Neutrophil (primary cell): ENCODE measurements around the gene VPS39.

Source experiments
- H3K27ac ChIP-seq: fragments of 200-600 bp; sonication (generic); 2 replicates; pipeline ENCODE4 v1.5.1; 2016; ENCODE audit warnings: mild to moderate bottlenecking, moderate library complexity
- H3K27me3 ChIP-seq: fragments of 200-600 bp; sonication (generic); 2 replicates; pipeline ENCODE4 v1.6.0; 2016; ENCODE audit warnings: mild to moderate bottlenecking
- H3K36me3 ChIP-seq: fragments of 200-600 bp; sonication (generic); 2 replicates; pipeline ENCODE4 v1.5.1; 2017
- H3K4me1 ChIP-seq, 2 experiments: fragments of 200-600 bp in 1 of 2; sonication (generic) in 1 of 2; 1 replicate in 1 of 2; 2 replicates in 1 of 2; pipeline versions ENCODE4 v1.5.1 to v1.6.1; 2013 to 2016; ENCODE audit warnings: low read depth in 1 of 2, low read length in 1 of 2, mild to moderate bottlenecking in 1 of 2, moderate library complexity in 1 of 2; ENCODE audit not compliant: control insufficient read depth in 1 of 2, insufficient read depth in 1 of 2
- H3K4me3 ChIP-seq, 2 experiments: fragments of 200-600 bp in 1 of 2; sonication (generic) in 1 of 2; 1 replicate in 1 of 2; 2 replicates in 1 of 2; pipeline ENCODE4 v1.5.1; 2013 to 2016; ENCODE audit warnings: low read depth in 1 of 2, low read length in 1 of 2, mild to moderate bottlenecking in 1 of 2, moderate library complexity in 1 of 2
- H3K9me3 ChIP-seq: fragments of 200-600 bp; sonication (generic); 2 replicates; pipeline ENCODE4 v1.5.1; 2016
- CTCF ChIP-seq: fragments of 200-600 bp; sonication (generic); IDR thresholded peaks from 2 replicates; pipeline ENCODE4 v1.5.1; 2016; ENCODE audit warnings: antibody characterized with exemption

The VPS39 gene

DNA sequence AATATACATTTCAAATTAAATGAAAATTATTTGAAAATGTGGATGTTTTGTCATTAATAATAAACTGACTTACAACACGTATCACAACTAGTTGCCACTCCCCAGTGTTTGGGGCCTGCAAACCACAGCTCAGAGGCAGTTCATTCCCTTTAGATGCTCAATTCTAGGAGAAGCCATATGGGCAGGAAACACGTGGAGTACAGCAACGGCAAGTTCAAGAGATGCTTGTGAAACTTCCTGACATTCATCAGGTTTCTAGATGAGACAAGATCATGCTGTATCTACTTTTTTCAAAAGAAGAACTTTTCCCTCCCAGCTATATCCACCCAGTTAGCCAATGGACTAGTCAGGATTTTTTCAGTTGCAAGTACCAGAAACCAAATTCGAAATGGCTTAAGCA is 96.2 kb downstream of the VPS39 start:
- Histone ChIP-seq H3K9me3 (no peaks in the 10 kb centered on the region), H3K4me1 (peaks cover 19 to 28% of the 10 kb centered on the region in 2 experiments), H3K36me3 (no peaks in the 10 kb centered on the region), H3K27ac (peak overlapping the region; percentile 27), H3K27me3 (no peaks in the 10 kb centered on the region), H3K4me3 (no peak overlapping the region)
- TF ChIP-seq CTCF = no peak

GRCh38 chr15:42110367-42110766 is 97.7 kb downstream of the VPS39 start:
- H3K36me3 ChIP-seq = no peaks in the 10 kb centered on the region
- H3K27me3 ChIP-seq = no peaks in the 10 kb centered on the region
- no peak overlapping the region for H3K4me3 ChIP-seq
- no peak overlapping the region for H3K27ac ChIP-seq
- peaks cover 19 to 33% of the 10 kb centered on the region in 2 experiments for H3K4me1 ChIP-seq
- no peaks in the 10 kb centered on the region for H3K9me3 ChIP-seq
- no peak for TF ChIP-seq CTCF

DNA sequence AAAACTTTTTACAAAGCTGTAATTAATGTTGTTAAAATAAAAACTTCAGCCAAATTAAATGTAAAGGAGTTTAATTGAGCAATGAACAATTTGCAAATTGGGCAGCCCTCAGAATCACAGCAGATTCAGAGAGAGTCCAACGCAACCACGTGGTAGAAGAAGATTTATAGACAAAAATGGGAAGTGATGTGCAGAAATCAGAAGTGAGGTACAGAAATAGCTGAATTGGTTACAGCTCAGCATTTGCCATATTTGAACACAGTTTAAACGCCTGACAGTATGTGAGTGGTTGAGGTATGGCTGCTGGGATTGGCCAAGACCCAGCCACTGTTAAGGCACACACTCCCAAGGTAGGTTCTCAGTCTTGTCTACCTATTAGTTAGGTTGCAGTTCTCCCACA is 99.3 kb downstream of the VPS39 start:
- no peak overlapping the region for H3K4me3 ChIP-seq
- peaks cover 34 to 45% of the 10 kb centered on the region in 2 experiments for H3K4me1 ChIP-seq
- H3K27ac ChIP-seq = no peak overlapping the region
- TF ChIP-seq CTCF = no peak
- no peaks in the 10 kb centered on the region for H3K9me3 ChIP-seq
- no peaks in the 10 kb centered on the region for H3K36me3 ChIP-seq
- no peaks in the 10 kb centered on the region for H3K27me3 ChIP-seq
